PC-9 (cell line): ENCODE data around the gene BTN1A1. TPM values are rescaled to one million over a fixed set of nuclear protein-coding genes. Genes with fewer than 3 reads are reported as not detected.

Experiments used
- BruUV-seq: library from RNA; stranded (reverse); fragments of 400-500 nt; replicated peaks from 2 replicates; lab custom pipeline; 2021; lab: Mats Ljungman, UMichigan
- CTCF ChIA-PET: fragments of 300-600 bp; sonication (Branson Sonifier 250); formaldehyde crosslinking; loops from one replicate; lab custom pipeline; 2022; ENCODE audit warnings: antibody characterized with exemption; lab: Charles Lee
- POLR2A ChIA-PET: fragments of 300-600 bp; sonication (Branson Sonifier 250); formaldehyde crosslinking; loops from one replicate; lab custom pipeline; 2022; ENCODE audit warnings: antibody characterized with exemption; ENCODE audit not compliant: unreplicated experiment; lab: Charles Lee
- DNase-seq, 2 experiments: peaks; one replicate each; pipeline versions ENCODE4 v3.0.0 to v3.0.0-alpha.2; 2015 to 2022; ENCODE audit warnings: mixed read lengths in 1 of 2
- H2AFZ ChIP-seq: fragments of 200-600 bp; sonication (generic); 2 replicates; pipeline ENCODE4 v1.8.1; 2017; ENCODE audit warnings: antibody characterized with exemption
- H3F3A ChIP-seq: fragments of 200-600 bp; sonication (generic); 2 replicates; pipeline ENCODE4 v1.8.1; 2017; ENCODE audit warnings: antibody characterized with exemption, mild to moderate bottlenecking, low read depth; ENCODE audit not compliant: insufficient read depth
- H3K27ac ChIP-seq: fragments of 200-600 bp; sonication (generic); 2 replicates; pipeline ENCODE4 v1.6.1; 2016; ENCODE audit warnings: mixed run types
- H3K27me3 ChIP-seq: fragments of 200-600 bp; sonication (generic); 2 replicates; pipeline ENCODE4 v1.6.1; 2016; ENCODE audit warnings: low read depth, mixed run types; ENCODE audit not compliant: insufficient read depth
- H3K36me3 ChIP-seq: fragments of 200-600 bp; sonication (generic); 2 replicates; pipeline ENCODE4 v1.6.1; 2016; ENCODE audit warnings: low read depth, mixed run types
- H3K4me1 ChIP-seq: fragments of 200-600 bp; sonication (generic); replicated peaks from 2 replicates; pipeline ENCODE4 v1.6.1; 2016; ENCODE audit warnings: mixed run types; ENCODE audit not compliant: insufficient read depth
- H3K4me2 ChIP-seq: fragments of 200-600 bp; sonication (generic); 2 replicates; pipeline ENCODE4 v1.6.1; 2017; ENCODE audit warnings: mixed run types
- H3K4me3 ChIP-seq: fragments of 200-600 bp; sonication (generic); 2 replicates; pipeline ENCODE4 v1.6.1; 2016; ENCODE audit warnings: mixed run types
- H3K79me2 ChIP-seq: fragments of 200-600 bp; sonication (generic); 2 replicates; pipeline ENCODE4 v1.6.1; 2017; ENCODE audit warnings: low read depth, mixed run types
- H3K9me2 ChIP-seq: fragments of 200-600 bp; sonication (generic); 2 replicates; pipeline ENCODE4 v1.8.1; 2017; ENCODE audit warnings: mild to moderate bottlenecking; ENCODE audit not compliant: insufficient read depth
- H3K9me3 ChIP-seq: fragments of 200-600 bp; sonication (generic); 2 replicates; pipeline ENCODE4 v1.8.1; 2016; ENCODE audit warnings: low read depth; ENCODE audit not compliant: insufficient read depth
- H4K20me1 ChIP-seq: fragments of 200-600 bp; sonication (generic); 2 replicates; pipeline ENCODE4 v1.8.1; 2017; ENCODE audit not compliant: insufficient read depth
- CTCF ChIP-seq: fragments of 200-600 bp; sonication (generic); conservative IDR thresholded peaks from 2 replicates; pipeline ENCODE4 v1.6.1; 2017; ENCODE audit warnings: mixed run types, antibody characterized with exemption, mild to moderate bottlenecking, moderate library complexity
- EZH2 ChIP-seq: fragments of 200-600 bp; sonication (generic); IDR thresholded peaks from 2 replicates; pipeline ENCODE4 v1.8.0; 2017; ENCODE audit warnings: antibody characterized with exemption, low read depth
- intact Hi-C: fragments of 100-400 bp; cut with micrococcal nuclease; formaldehyde crosslinking; loops from one replicate; pipeline ENCODE4 v1.10.0; 2022; ENCODE audit not compliant: unreplicated experiment
- total RNA-seq: library from RNA; stranded (reverse); gene quantifications from 2 replicates; pipeline ENCODE4 v1.2.3, GENCODE V29; 2021

The BTN1A1 gene
- total RNA-seq, 1 experiment from 2014 or later = not detected

- H3K4me2 ChIP-seq = no peak overlapping the region
- BruUV-seq = no TSS peak
- DNase-seq = no peak
- no peak for TF ChIP-seq CTCF
- TF ChIP-seq EZH2 = no peak
- intact Hi-C loops = no loop called here
- no peaks in the 10 kb centered on the region for H3K36me3 ChIP-seq
- no peaks in the 10 kb centered on the region for H3K79me2 ChIP-seq
- no peaks in the 10 kb centered on the region for H3K9me2 ChIP-seq
- H3K27ac ChIP-seq = no peak overlapping the region
- H3K27me3 ChIP-seq = no peaks in the 10 kb centered on the region
- H4K20me1 ChIP-seq = no peaks in the 10 kb centered on the region
- H3K4me1 ChIP-seq = peaks cover 2% of the 10 kb centered on the region
- no peaks in the 10 kb centered on the region for H3K9me3 ChIP-seq
- CTCF ChIA-PET = interaction anchor here (0.6 kb wide), 1 partner anchor 9 kb away, joined by 3 read pairs; no protein-coding TSS in a partner anchor
- no peak overlapping the region for H3K4me3 ChIP-seq
- H3F3A ChIP-seq = no peaks in the 10 kb centered on the region; the same call in 1 of the 2 replicates
- no peak overlapping the region for H2AFZ ChIP-seq
- POLR2A ChIA-PET = no interaction called here
Measured at GRCh38 chr6:26514984-26515383, 14.9 kb downstream of the BTN1A1 start.

- no peak overlapping the region for H3K4me3 ChIP-seq
- no peaks in the 10 kb centered on the region for H3K36me3 ChIP-seq
- no peaks in the 10 kb centered on the region for H3K27me3 ChIP-seq
- no peaks in the 10 kb centered on the region for H3K79me2 ChIP-seq
- DNase-seq = no peak
- no peaks in the 10 kb centered on the region for H3K9me3 ChIP-seq
- no peak overlapping the region for H2AFZ ChIP-seq
- no peaks in the 10 kb centered on the region for H4K20me1 ChIP-seq
- intact Hi-C loops = no loop called here
- H3K4me2 ChIP-seq = no peak overlapping the region
- ChIA-PET POLR2A (interaction anchor here (0.6 kb wide), 1 partner anchor 187 kb away, joined by 6 read pairs; no protein-coding TSS in a partner anchor), CTCF (no interaction called here)
- H3K27ac ChIP-seq = no peak overlapping the region
- no peak for TF ChIP-seq EZH2
- no peak for TF ChIP-seq CTCF
- peaks cover 8% of the 10 kb centered on the region for H3K4me1 ChIP-seq
- BruUV-seq = no TSS peak
- peaks cover 5% of the 10 kb centered on the region for H3F3A ChIP-seq
- H3K9me2 ChIP-seq = no peaks in the 10 kb centered on the region
Measured at GRCh38 chr6:26516481-26517427, 16.7 kb downstream of the BTN1A1 start.

GRCh38 chr6:26519359-26519758, 19.3 kb downstream of the BTN1A1 start:
- H4K20me1 ChIP-seq = no peaks in the 10 kb centered on the region
- DNase-seq = no peak
- no peaks in the 10 kb centered on the region for H3K9me2 ChIP-seq
- no peaks in the 10 kb centered on the region for H3K9me3 ChIP-seq
- TF ChIP-seq CTCF (no peak), EZH2 (no peak)
- no peak overlapping the region for H3K4me3 ChIP-seq
- intact Hi-C loops = no loop called here
- H3K4me2 ChIP-seq = no peak overlapping the region
- H3K4me1 ChIP-seq = peaks cover 28% of the 10 kb centered on the region
- H3K79me2 ChIP-seq = peaks cover 21% of the 10 kb centered on the region
- POLR2A ChIA-PET = no interaction called here
- CTCF ChIA-PET = no interaction called here
- peaks cover 11% of the 10 kb centered on the region for H3F3A ChIP-seq
- no peak overlapping the region for H3K27ac ChIP-seq
- no peaks in the 10 kb centered on the region for H3K27me3 ChIP-seq
- BruUV-seq = no TSS peak
- no peaks in the 10 kb centered on the region for H3K36me3 ChIP-seq
- H2AFZ ChIP-seq = no peak overlapping the region
